Measurements from ENCODE around the gene NKTR. TPM values are rescaled to one million over a fixed set of nuclear protein-coding genes. Genes with fewer than 3 reads are reported as not detected.

NKTR gene
- polyA plus RNA-seq, 2 donors, result 13.9 to 26.3 TPM

DNA sequence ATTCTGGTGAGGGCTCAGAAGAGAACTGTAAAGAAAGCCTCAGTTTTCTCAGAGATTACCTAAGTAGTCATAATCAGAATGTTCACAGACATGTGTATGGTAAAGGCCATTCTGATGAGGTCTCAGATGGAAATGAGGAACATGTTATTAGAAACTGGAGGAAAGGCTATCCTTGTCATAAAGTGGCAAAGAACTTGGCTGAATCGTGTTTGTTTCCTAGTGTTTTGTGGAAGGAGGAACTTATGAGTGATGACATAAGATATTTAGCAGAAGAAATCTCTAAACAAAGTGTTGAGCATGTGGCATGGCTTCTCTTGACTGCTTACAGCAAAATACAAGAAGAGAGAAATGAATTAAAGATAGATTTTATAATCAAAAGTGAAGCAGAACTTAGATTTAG is 72.0 kb downstream of the NKTR start:
- Histone ChIP-seq H3K4me3 (ENCODE audit: low read depth in 1 of 2, low read length in 2 of 2) (no peak overlapping the region), H3K4me1 (ENCODE audit: control insufficient read depth in 2 of 2, insufficient read depth in 2 of 2, low read length in 1 of 2) (no peaks in the 10 kb centered on the region), H3K36me3 (ENCODE audit: control insufficient read depth in 2 of 2, insufficient read depth in 2 of 2, low read length in 1 of 2) (no peaks in the 10 kb centered on the region), H3K27ac (ENCODE audit: low read depth in 2 of 2, low read length in 1 of 2) (no peak overlapping the region), H3K27me3 (ENCODE audit: control insufficient read depth in 1 of 2, insufficient read depth in 2 of 2, low read length in 2 of 2) (no peaks in the 10 kb centered on the region), H3K9me3 (ENCODE audit: control insufficient read depth in 2 of 2, insufficient read depth in 1 of 2, low read depth in 1 of 2, low read length in 1 of 2) (peaks cover 0 to 4% of the 10 kb centered on the region in 2 donors)
- WGBS, 2 donors, result 57 to 68% methylated on average over 1 of the region's 1 CpG

DNA sequence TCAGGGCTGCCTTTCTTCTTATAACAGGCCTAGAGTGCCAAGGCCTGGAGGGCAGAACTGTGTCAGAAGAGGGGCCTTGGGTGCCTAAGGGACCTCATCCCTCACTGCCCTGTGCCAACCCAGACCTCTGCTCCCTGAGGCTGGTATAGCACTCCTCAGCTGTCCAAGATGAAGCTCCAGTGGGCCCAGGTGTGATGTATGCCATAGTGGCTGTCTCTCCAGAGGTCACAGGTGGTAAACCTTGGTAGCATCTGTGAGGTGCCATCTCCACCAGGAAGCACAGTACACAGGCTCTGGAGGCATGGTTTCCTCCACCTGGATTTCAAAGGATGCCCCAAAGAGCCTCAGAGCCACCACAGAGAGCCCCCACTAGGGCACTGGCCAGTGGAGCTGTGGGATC is 72.6 kb downstream of the NKTR start:
- Histone ChIP-seq H3K4me3 (ENCODE audit: low read depth in 1 of 2, low read length in 2 of 2) (no peak overlapping the region), H3K9me3 (ENCODE audit: control insufficient read depth in 2 of 2, insufficient read depth in 1 of 2, low read depth in 1 of 2, low read length in 1 of 2) (peaks cover 0 to 4% of the 10 kb centered on the region in 2 donors), H3K27me3 (ENCODE audit: control insufficient read depth in 1 of 2, insufficient read depth in 2 of 2, low read length in 2 of 2) (no peaks in the 10 kb centered on the region), H3K27ac (ENCODE audit: low read depth in 2 of 2, low read length in 1 of 2) (no peak overlapping the region), H3K4me1 (ENCODE audit: control insufficient read depth in 2 of 2, insufficient read depth in 2 of 2, low read length in 1 of 2) (no peaks in the 10 kb centered on the region), H3K36me3 (ENCODE audit: control insufficient read depth in 2 of 2, insufficient read depth in 2 of 2, low read length in 1 of 2) (no peaks in the 10 kb centered on the region)

DNA sequence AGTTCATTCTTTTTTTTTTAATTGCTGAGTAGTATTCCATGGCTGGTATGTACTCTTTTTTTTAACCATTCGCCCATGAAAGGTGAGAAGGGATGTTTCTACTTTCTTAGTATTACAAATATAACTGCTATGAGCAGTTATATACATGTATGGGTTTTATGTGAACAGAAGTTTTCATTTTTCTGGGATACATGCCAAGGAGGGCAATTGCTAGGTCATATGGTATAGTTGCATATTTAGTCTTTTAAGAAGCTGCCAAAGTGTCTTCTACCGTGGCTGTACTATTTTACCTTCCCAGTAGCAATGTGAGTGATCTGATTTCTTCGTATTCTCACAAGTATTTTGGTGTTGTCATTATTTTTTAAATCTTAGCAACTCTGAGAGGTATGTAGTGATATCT is 73.7 kb downstream of the NKTR start:
- Histone ChIP-seq H3K4me1 (ENCODE audit: control insufficient read depth in 2 of 2, insufficient read depth in 2 of 2, low read length in 1 of 2) (no peaks in the 10 kb centered on the region), H3K36me3 (ENCODE audit: control insufficient read depth in 2 of 2, insufficient read depth in 2 of 2, low read length in 1 of 2) (no peaks in the 10 kb centered on the region), H3K27ac (ENCODE audit: low read depth in 2 of 2, low read length in 1 of 2) (no peak overlapping the region), H3K4me3 (ENCODE audit: low read depth in 1 of 2, low read length in 2 of 2) (no peak overlapping the region), H3K27me3 (ENCODE audit: control insufficient read depth in 1 of 2, insufficient read depth in 2 of 2, low read length in 2 of 2) (no peaks in the 10 kb centered on the region), H3K9me3 (ENCODE audit: control insufficient read depth in 2 of 2, insufficient read depth in 1 of 2, low read depth in 1 of 2, low read length in 1 of 2) (peaks cover 0 to 3% of the 10 kb centered on the region in 2 donors)
- WGBS, 2 donors, result 48 to 57% methylated on average over 3 of the region's 3 CpGs

GRCh38 chr3:42675909-42676308 is 75.4 kb downstream of the NKTR start:
- H3K4me3 ChIP-seq (ENCODE audit: low read depth in 1 of 2, low read length in 2 of 2), result no peak overlapping the region
- H3K9me3 ChIP-seq (ENCODE audit: control insufficient read depth in 2 of 2, insufficient read depth in 1 of 2, low read depth in 1 of 2, low read length in 1 of 2), result peaks cover 0 to 3% of the 10 kb centered on the region in 2 donors
- H3K27me3 ChIP-seq (ENCODE audit: control insufficient read depth in 1 of 2, insufficient read depth in 2 of 2, low read length in 2 of 2), result no peaks in the 10 kb centered on the region
- H3K27ac ChIP-seq (ENCODE audit: low read depth in 2 of 2, low read length in 1 of 2), result no peak overlapping the region
- H3K4me1 ChIP-seq (ENCODE audit: control insufficient read depth in 2 of 2, insufficient read depth in 2 of 2, low read length in 1 of 2), result no peaks in the 10 kb centered on the region
- 86 to 87% methylated on average over 2 of the region's 2 CpGs for WGBS, 2 donors
- no peaks in the 10 kb centered on the region for H3K36me3 ChIP-seq (ENCODE audit: control insufficient read depth in 2 of 2, insufficient read depth in 2 of 2, low read length in 1 of 2)

DNA sequence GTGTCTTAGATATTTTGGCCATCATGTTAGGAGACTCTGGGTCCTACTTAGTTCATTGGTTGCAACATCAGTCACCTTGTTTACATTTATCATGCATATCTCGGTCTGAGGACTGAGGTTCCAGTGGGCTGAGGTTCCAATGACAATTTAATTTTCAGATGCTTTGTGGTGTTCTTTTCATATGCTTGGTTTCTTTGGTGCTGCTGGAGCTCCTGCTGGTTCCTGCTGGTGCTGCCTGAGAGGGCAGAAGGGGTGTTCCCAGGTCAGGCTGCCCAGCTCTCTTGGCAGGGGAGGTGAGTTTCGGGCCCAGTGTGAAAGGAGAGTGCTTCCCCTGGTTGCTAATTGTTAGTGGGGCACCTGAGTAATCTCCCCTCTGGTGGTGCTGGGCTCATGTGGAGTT is 78.0 kb downstream of the NKTR start:
- Histone ChIP-seq H3K4me1 (ENCODE audit: control insufficient read depth in 2 of 2, insufficient read depth in 2 of 2, low read length in 1 of 2) (peaks cover 2% of the 10 kb centered on the region in 2 donors), H3K27ac (ENCODE audit: low read depth in 2 of 2, low read length in 1 of 2) (no peak overlapping the region), H3K36me3 (ENCODE audit: control insufficient read depth in 2 of 2, insufficient read depth in 2 of 2, low read length in 1 of 2) (no peaks in the 10 kb centered on the region), H3K9me3 (ENCODE audit: control insufficient read depth in 2 of 2, insufficient read depth in 1 of 2, low read depth in 1 of 2, low read length in 1 of 2) (peaks cover 0 to 3% of the 10 kb centered on the region in 2 donors), H3K27me3 (ENCODE audit: control insufficient read depth in 1 of 2, insufficient read depth in 2 of 2, low read length in 2 of 2) (no peaks in the 10 kb centered on the region), H3K4me3 (ENCODE audit: low read depth in 1 of 2, low read length in 2 of 2) (no peak overlapping the region)
- 78% methylated on average over 2 of the region's 2 CpGs for WGBS, 2 donors

DNA sequence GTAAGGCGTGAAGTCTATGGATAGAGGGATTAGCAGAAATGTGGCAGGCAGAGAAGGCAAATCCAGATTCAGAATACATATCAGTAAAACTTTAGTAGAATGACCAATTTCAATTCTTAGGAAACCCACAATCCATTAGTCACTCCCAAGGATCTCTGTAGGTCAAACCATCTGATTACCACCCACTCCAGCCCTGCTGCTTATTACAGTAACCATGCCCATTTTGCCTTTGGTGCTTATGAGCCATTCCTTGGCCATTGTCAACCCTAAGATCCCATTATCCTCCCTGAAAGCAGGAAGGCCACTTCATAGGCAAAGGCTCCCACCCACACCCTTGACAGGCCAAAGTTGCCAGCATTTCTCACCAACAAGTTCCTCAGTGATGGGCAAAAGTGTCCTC is 79.8 kb downstream of the NKTR start:
- H3K27ac ChIP-seq (ENCODE audit: low read depth in 2 of 2, low read length in 1 of 2), result no peak overlapping the region
- peaks cover 0 to 3% of the 10 kb centered on the region in 2 donors for H3K9me3 ChIP-seq (ENCODE audit: control insufficient read depth in 2 of 2, insufficient read depth in 1 of 2, low read depth in 1 of 2, low read length in 1 of 2)
- no peaks in the 10 kb centered on the region for H3K27me3 ChIP-seq (ENCODE audit: control insufficient read depth in 1 of 2, insufficient read depth in 2 of 2, low read length in 2 of 2)
- peaks cover 2 to 4% of the 10 kb centered on the region in 2 donors for H3K4me1 ChIP-seq (ENCODE audit: control insufficient read depth in 2 of 2, insufficient read depth in 2 of 2, low read length in 1 of 2)
- no peaks in the 10 kb centered on the region for H3K36me3 ChIP-seq (ENCODE audit: control insufficient read depth in 2 of 2, insufficient read depth in 2 of 2, low read length in 1 of 2)
- WGBS, 2 donors, result 92 to 93% methylated on average over 1 of the region's 1 CpG
- H3K4me3 ChIP-seq (ENCODE audit: low read depth in 1 of 2, low read length in 2 of 2), result no peak overlapping the region

GRCh38 chr3:42680806-42681205 is 80.3 kb downstream of the NKTR start:
- Histone ChIP-seq H3K4me1 (ENCODE audit: control insufficient read depth in 2 of 2, insufficient read depth in 2 of 2, low read length in 1 of 2) (peaks cover 3 to 9% of the 10 kb centered on the region in 2 donors), H3K27ac (ENCODE audit: low read depth in 2 of 2, low read length in 1 of 2) (no peak overlapping the region), H3K9me3 (ENCODE audit: control insufficient read depth in 2 of 2, insufficient read depth in 1 of 2, low read depth in 1 of 2, low read length in 1 of 2) (peaks cover 0 to 3% of the 10 kb centered on the region in 2 donors), H3K4me3 (ENCODE audit: low read depth in 1 of 2, low read length in 2 of 2) (no peak overlapping the region), H3K36me3 (ENCODE audit: control insufficient read depth in 2 of 2, insufficient read depth in 2 of 2, low read length in 1 of 2) (no peaks in the 10 kb centered on the region), H3K27me3 (ENCODE audit: control insufficient read depth in 1 of 2, insufficient read depth in 2 of 2, low read length in 2 of 2) (no peaks in the 10 kb centered on the region)
- WGBS, 2 donors, result 88 to 90% methylated on average over 4 of the region's 4 CpGs

GRCh38 chr3:42681361-42682038 is 81.0 kb downstream of the NKTR start:
- H3K4me1 ChIP-seq (ENCODE audit: control insufficient read depth in 2 of 2, insufficient read depth in 2 of 2, low read length in 1 of 2), result peaks cover 6 to 12% of the 10 kb centered on the region in 2 donors
- no peaks in the 10 kb centered on the region for H3K27me3 ChIP-seq (ENCODE audit: control insufficient read depth in 1 of 2, insufficient read depth in 2 of 2, low read length in 2 of 2)
- peaks cover 0 to 3% of the 10 kb centered on the region in 2 donors for H3K9me3 ChIP-seq (ENCODE audit: control insufficient read depth in 2 of 2, insufficient read depth in 1 of 2, low read depth in 1 of 2, low read length in 1 of 2)
- no peaks in the 10 kb centered on the region for H3K36me3 ChIP-seq (ENCODE audit: control insufficient read depth in 2 of 2, insufficient read depth in 2 of 2, low read length in 1 of 2)
- no peak overlapping the region for H3K27ac ChIP-seq (ENCODE audit: low read depth in 2 of 2, low read length in 1 of 2)
- H3K4me3 ChIP-seq (ENCODE audit: low read depth in 1 of 2, low read length in 2 of 2), result no peak overlapping the region
- WGBS, 2 donors, result 84 to 85% methylated on average over 10 of the region's 10 CpGs

DNA sequence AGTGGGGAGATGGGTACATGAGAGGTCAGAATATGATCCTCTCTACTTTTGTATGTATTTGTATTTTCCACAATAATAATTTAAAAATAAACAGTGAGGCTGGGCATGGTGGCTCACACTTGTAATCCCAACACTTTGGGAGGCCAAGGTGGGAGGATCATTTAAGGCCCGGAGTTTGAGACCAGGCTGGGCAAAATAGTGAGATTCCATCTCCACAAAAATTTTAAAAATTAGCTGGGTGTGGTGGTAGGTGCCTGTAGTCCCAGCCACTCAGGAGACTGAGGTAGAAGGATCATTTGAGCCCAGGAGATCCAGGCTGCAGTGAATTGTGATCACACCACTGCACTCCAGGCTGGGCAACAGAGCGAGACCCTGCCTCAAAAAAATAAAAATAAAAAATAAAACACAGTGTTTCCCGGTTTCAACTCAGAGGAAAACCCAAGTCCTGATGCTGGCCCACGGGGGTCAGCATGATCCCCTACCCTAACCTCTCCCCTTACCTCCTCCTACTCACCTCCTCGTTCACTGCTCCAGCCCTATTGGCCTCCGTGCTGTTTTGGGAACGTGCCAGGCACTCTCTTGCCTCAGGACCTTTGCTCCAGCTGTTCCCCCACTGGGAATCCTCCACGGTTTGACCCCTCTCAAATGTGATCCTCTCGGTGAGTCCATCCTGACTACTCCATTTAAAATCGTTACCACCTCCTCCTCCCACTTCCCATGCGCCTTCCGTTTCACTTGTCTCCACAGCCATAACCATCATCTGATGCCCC is 82.0 kb downstream of the NKTR start:
- 75 to 81% methylated on average over 12 of the region's 12 CpGs for WGBS, 2 donors
- Histone ChIP-seq H3K27ac (ENCODE audit: low read depth in 2 of 2, low read length in 1 of 2) (no peak overlapping the region), H3K36me3 (ENCODE audit: control insufficient read depth in 2 of 2, insufficient read depth in 2 of 2, low read length in 1 of 2) (no peaks in the 10 kb centered on the region)

More for the DNA sequence above, 82.0 kb downstream of the NKTR start:
- H3K27me3 ChIP-seq (ENCODE audit: control insufficient read depth in 1 of 2, insufficient read depth in 2 of 2, low read length in 2 of 2), result no peaks in the 10 kb centered on the region
- no peak overlapping the region for H3K4me3 ChIP-seq (ENCODE audit: low read depth in 1 of 2, low read length in 2 of 2)
- peaks cover 0 to 3% of the 10 kb centered on the region in 2 donors for H3K9me3 ChIP-seq (ENCODE audit: control insufficient read depth in 2 of 2, insufficient read depth in 1 of 2, low read depth in 1 of 2, low read length in 1 of 2)
- peaks cover 6 to 12% of the 10 kb centered on the region in 2 donors for H3K4me1 ChIP-seq (ENCODE audit: control insufficient read depth in 2 of 2, insufficient read depth in 2 of 2, low read length in 1 of 2)
